SK-MEL-5 (cell line): ENCODE results near the gene CHTF18. TPM values are rescaled to one million over a fixed set of nuclear protein-coding genes. Genes with fewer than 3 reads are reported as not detected.
"Not testable (repeated sequence)": the region's sequence is repeated elsewhere in the genome, so short reads cannot be mapped to it uniquely, and the experiment has no call there.

Source experiments
- DNase-seq: peaks from one replicate; pipeline ENCODE4 v3.0.0-alpha.2; 2016; ENCODE audit warnings: low read depth, low spot score
- in situ Hi-C: cut with HindIII; loops from 2 replicates; pipeline ENCODE4 v1.10.0; 2016; ENCODE audit warnings: low sequenced_read_pairs, high pct_unique_total_duplicates, low pct_unique_long_range_greater_than_20kb
- total RNA-seq: library from RNA; depleted of rRNA; stranded (reverse); fragments of >200 nt; shearing (Covaris generic); gene quantifications from 2 replicates; pipeline ENCODE4 v1.2.3, GENCODE V29; 2014

CHTF18 gene
- total RNA-seq, 1 experiment from 2014 or later = 7.6 TPM

GRCh38 chr16:817001-817906 is 28.8 kb downstream of the CHTF18 start:
- DNase-seq = no peak
- in situ Hi-C loops = no loop called here

GRCh38 chr16:818132-818531 is 29.7 kb downstream of the CHTF18 start:
- in situ Hi-C loops = no loop called here
- DNase-seq = no peak

DNA sequence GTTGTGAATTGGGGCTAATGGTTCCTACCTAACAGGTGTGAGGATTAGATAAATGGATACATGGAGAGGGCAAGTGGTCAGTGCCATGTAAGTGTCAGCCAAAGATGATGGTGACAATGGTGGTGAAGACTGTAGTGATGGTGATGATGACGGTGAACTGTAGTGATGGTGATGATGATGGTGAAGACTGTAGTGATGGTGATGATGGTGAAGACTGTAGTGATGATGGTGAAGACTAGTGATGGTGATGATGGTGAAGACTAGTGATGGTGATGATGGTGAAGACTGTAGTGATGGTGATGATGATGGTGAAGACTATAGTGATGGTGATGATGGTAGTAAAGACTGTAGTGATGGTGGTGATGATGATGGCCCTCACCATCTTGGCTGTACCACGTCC is 30.2 kb downstream of the CHTF18 start:
- in situ Hi-C loops = no loop called here
- no peak for DNase-seq

DNA sequence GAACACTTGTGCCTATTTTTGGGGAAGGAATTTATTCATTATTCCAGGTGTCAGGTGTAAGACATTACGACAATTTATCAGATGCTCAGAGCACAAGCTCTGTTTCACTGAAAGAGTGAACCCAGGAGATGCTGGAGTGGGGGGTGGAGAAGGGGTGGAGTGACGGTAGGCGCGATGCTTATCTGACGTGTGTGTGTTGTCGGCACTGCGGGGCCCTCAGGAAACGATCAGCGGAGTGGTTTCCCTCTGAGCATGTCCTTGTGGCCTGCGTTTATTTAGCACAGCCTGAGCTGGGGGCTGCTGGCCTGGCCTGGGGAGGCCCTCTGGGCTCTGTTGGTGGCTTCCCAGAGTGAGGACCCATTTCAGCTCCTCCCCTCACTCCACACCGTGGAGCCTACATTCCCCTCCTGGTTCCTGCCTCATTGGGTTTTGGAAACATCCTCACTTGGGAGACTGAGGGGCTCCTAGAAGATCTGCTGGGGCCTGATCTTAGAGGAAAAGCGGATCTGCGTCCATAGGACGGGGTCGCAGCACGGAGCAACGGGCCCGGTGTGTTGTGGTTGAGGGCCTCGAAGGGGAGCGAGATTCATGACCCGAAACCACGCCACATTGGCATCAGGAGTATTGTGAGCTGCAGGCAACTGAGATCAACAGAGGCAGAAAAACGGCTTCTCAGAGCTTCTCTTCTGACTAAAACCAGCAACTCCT is 31.1 kb downstream of the CHTF18 start:
- DNase-seq = no peak
- in situ Hi-C loops = no loop called here

DNA sequence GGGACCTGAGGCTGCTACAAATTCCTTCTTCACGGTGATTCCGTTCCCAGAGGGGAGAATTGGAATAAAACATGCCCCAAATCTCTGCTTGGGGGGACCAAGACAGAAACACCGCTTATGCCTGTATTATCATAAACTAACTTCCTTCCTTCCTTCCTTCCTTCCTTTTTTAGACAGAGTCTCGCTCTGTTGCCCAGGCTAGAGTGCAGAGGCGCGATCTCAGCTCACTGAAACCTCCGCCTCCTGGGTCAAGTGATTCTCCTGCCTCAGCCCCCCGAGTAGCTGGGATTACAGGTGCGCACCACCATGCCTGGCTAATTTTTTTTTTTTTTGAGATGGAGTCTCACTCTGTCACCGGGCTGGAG is 31.6 kb downstream of the CHTF18 start:
- in situ Hi-C loops, DNase-seq: not testable (repeated sequence)

- in situ Hi-C loops = no loop called here
- DNase-seq = no peak
Observed at GRCh38 chr16:820748-821147, 32.3 kb downstream of the CHTF18 start.

DNA sequence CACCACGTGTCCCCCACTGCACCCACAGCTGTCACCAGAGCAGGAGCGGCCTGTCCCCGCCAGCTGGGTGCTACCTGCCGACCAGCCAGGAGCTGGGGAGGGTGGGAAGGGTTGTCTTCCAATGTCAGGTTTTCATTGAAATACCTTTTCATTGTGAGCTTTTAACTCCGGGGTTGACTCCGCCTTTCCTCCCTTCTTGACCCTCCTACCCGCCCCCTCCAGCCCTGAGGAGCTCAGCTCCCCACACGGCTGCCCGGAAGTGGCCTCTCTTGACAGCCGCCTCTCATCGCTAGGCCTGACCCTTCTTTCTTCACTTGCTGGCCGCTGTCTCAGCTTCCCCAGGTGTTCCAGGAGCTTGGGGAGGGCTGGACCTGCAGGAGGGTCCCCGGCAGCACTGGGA is 33.3 kb downstream of the CHTF18 start:
- in situ Hi-C loops = no loop called here
- no peak for DNase-seq

- in situ Hi-C loops = no loop called here
- DNase-seq = no peak
Observed at GRCh38 chr16:822174-822908, 33.9 kb downstream of the CHTF18 start.

DNA sequence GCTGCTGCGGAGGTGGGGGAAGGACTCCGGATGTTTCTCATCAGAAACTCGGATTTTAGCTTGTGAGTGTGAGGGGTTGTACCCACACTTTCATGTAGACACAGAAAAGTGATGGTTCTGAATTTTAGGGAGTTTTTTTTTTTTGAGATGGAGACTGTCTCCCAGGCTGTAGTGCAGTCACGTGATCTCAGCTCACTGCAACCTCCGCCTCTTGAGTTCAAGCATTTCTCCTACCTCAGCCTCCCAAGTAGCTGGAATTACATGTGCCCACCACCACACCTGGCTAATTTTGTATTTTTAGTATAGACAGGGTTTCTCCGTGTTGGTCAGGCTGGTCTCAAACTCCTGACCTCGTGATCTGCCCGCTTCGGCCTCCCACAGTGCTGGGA is 34.5 kb downstream of the CHTF18 start:
- DNase-seq = no peak
- in situ Hi-C loops = no loop called here

DNA sequence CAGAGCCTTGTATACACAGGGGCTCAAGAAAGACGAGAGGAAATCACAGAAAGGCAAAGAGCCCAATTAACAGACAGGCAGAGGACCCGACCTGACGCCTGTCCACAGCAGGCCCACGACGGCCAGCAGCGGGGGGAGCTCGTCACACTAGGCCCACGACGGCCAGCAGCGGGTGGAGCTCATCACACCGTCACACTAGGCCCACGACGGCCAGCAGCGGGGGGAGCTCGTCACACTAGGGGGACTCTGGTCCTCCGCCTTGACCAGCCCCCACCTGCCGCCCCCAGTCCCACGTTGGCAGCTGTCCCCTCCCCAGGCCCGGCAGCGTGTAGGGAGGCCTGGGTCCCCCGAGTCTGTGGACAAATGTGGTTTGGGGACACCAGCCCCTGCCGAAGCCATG is 35.8 kb downstream of the CHTF18 start:
- in situ Hi-C loops = no loop called here
- no peak for DNase-seq

GRCh38 chr16:824601-825000 is 36.2 kb downstream of the CHTF18 start:
- in situ Hi-C loops = no loop called here

DNA sequence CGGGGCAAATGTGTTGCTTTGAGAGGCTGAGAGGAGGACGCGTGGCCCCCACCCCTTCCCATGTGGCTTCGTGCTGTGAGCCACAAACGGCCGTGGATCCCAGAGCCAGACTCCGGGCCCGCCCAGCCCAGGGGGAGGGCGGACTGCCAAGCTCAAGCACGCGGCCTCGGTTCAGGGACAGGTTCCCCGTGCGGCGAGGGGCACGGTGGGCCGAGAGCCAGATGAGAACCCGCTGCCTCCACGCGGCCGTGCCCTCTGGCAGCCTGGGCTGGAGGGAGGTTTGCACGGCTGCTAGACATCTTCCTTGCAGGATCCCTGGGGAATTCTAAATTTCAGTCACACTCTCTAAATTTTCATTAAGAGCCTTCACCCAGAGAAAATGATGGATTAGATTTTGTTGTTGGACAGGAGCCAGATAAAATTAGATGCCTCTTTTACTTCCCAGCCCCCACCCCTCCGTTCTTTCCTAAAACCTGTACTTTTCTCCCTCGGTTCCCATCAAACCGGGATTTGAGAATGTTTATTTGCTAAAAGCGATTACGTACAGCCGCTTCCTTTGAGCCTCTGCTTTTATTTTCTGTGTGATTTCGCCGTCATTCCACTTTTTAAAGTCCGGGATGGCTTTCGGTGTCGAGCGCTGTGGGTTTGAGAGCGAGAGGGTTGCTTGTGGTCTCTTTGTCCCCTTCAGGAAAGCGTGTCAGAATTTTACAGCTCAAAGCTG is 37.1 kb downstream of the CHTF18 start:
- no peak for DNase-seq
- in situ Hi-C loops = no loop called here

More at GRCh38 chr16:824601-825000, 36.2 kb downstream of the CHTF18 start:
- no peak for DNase-seq

DNA sequence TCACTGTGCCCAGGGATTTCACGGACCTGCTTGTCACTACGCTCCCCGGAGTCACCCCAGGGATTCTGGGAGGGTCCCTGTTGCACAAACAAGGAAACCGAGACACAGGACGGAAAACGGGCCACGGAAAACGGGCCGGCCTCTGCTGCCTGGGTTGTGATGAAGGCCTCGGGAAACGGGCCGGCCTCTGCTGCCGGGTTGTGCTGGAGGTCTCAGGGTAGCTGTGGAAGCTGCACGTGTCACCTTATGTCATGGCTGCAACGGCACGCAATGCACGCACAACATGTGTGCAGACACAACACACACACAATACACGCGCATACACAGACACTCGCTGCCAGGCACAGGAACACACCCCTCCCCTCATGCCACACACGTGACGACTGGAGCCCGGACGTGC is 39.1 kb downstream of the CHTF18 start:
- in situ Hi-C loops = no loop called here
- DNase-seq = no peak

GRCh38 chr16:828891-829290 is 40.5 kb downstream of the CHTF18 start:
- no peak for DNase-seq
- in situ Hi-C loops = no loop called here

- in situ Hi-C loops = no loop called here
- DNase-seq = no peak
Observed at GRCh38 chr16:830107-830870, 41.9 kb downstream of the CHTF18 start.

- in situ Hi-C loops = no loop called here
Observed at GRCh38 chr16:830871-831570, 42.6 kb downstream of the CHTF18 start.

More at GRCh38 chr16:830871-831570, 42.6 kb downstream of the CHTF18 start:
- DNase-seq = no peak
